CD14-positive monocyte (primary cell): ENCODE measurements around the gene LTBP3. TPM values are rescaled to one million over a fixed set of nuclear protein-coding genes. Genes with fewer than 3 reads are reported as not detected.

Source experiments
- DNase-seq, 3 donors: peaks; one replicate each; pipeline ENCODE4 v3.0.0-alpha.2; 2011 to 2022
- H2AFZ ChIP-seq: 2 replicates; pipeline ENCODE4 v1.6.0; 2012; ENCODE audit warnings: mild to moderate bottlenecking, low read depth, low read length, inconsistent platforms; ENCODE audit not compliant: insufficient read depth, poor library complexity, severe bottlenecking
- H3K27ac ChIP-seq, 2 donors: 1 replicate in 1 of 2; 2 replicates in 1 of 2; pipeline ENCODE4 v1.5.1; 2012 to 2013; ENCODE audit warnings: low read length in 2 of 2, control low read depth in 1 of 2, inconsistent platforms in 1 of 2, low read depth in 1 of 2, mild to moderate bottlenecking in 1 of 2
- H3K27me3 ChIP-seq, 2 donors: one replicate each; pipeline versions ENCODE4 v1.6.0 to v1.6.1; 2011 to 2013; ENCODE audit warnings: low read length in 2 of 2; ENCODE audit not compliant: control insufficient read depth in 2 of 2, insufficient read depth in 2 of 2
- H3K36me3 ChIP-seq, 2 donors: replicated peaks in 1 of 2; 1 replicate in 1 of 2; 2 replicates in 1 of 2; pipeline versions ENCODE4 v1.5.1 to v1.6.1; 2012 to 2013; ENCODE audit warnings: low read length in 2 of 2, control low read depth in 1 of 2, inconsistent platforms in 1 of 2, mild to moderate bottlenecking in 1 of 2; ENCODE audit not compliant: insufficient read depth in 2 of 2, control insufficient read depth in 1 of 2
- H3K4me1 ChIP-seq, 2 donors: 1 replicate in 1 of 2; 2 replicates in 1 of 2; pipeline versions ENCODE4 v1.5.1 to v1.6.1; 2012 to 2013; ENCODE audit warnings: low read length in 2 of 2, control low read depth in 1 of 2, inconsistent platforms in 1 of 2, mild to moderate bottlenecking in 1 of 2, moderate library complexity in 1 of 2; ENCODE audit not compliant: insufficient read depth in 2 of 2, control insufficient read depth in 1 of 2
- H3K4me2 ChIP-seq: replicated peaks from 2 replicates; pipeline ENCODE3; 2012; ENCODE audit warnings: low read length, moderate library complexity, mild to moderate bottlenecking; ENCODE audit not compliant: poor library complexity, severe bottlenecking; ENCODE audit errors: extremely low read depth
- H3K4me3 ChIP-seq, 3 experiments: fragments of 200-600 bp in 1 of 3; sonication (generic) in 1 of 3; replicated peaks in 1 of 3; 1 replicate in 2 of 3; 2 replicates in 1 of 3; pipeline ENCODE4 v1.5.1; 2011 to 2013; ENCODE audit warnings: low read length in 3 of 3, mild to moderate bottlenecking in 3 of 3, control low read depth in 2 of 3, low read depth in 2 of 3, inconsistent platforms in 1 of 3, moderate library complexity in 1 of 3
- H3K79me2 ChIP-seq: 2 replicates; pipeline ENCODE4 v1.6.0; 2012; ENCODE audit warnings: mild to moderate bottlenecking, control low read depth, inconsistent platforms, low read length, moderate library complexity; ENCODE audit not compliant: insufficient read depth
- H3K9ac ChIP-seq: 2 replicates; pipeline ENCODE4 v1.6.0; 2017; ENCODE audit warnings: low read length, mild to moderate bottlenecking; ENCODE audit not compliant: insufficient read depth, poor library complexity, severe bottlenecking
- H3K9me3 ChIP-seq, 2 donors: replicated peaks in 1 of 2; 1 replicate in 1 of 2; 2 replicates in 1 of 2; pipeline versions ENCODE4 v1.5.1 to v1.6.1; 2012 to 2013; ENCODE audit warnings: low read length in 2 of 2, control low read depth in 1 of 2; ENCODE audit not compliant: control insufficient read depth in 1 of 2, insufficient read depth in 1 of 2
- H4K20me1 ChIP-seq: 2 replicates; pipeline ENCODE4 v1.6.0; 2012; ENCODE audit warnings: mild to moderate bottlenecking, low read length, control low read depth, moderate library complexity; ENCODE audit not compliant: insufficient read depth
- H3K27ac Mint-ChIP-seq, 7 donors: one replicate each; pipeline ENCODE4 v1.8.0; 2020; ENCODE audit warnings: mild to moderate bottlenecking in 7 of 7, mixed read lengths in 7 of 7, moderate library complexity in 6 of 7, inconsistent platforms in 2 of 7
- H3K27me3 Mint-ChIP-seq, 3 donors: one replicate each; pipeline ENCODE4 v1.8.0; 2021 to 2022; ENCODE audit warnings: low read depth in 3 of 3, mild to moderate bottlenecking in 3 of 3, mixed read lengths in 3 of 3, moderate library complexity in 3 of 3, inconsistent platforms in 1 of 3
- H3K36me3 Mint-ChIP-seq, 2 donors: one replicate each; pipeline ENCODE4 v1.8.0; 2020; ENCODE audit warnings: mixed read lengths in 2 of 2, inconsistent platforms in 1 of 2, mild to moderate bottlenecking in 1 of 2
- H3K4me1 Mint-ChIP-seq: one replicate; pipeline ENCODE4 v1.8.0; 2020; ENCODE audit warnings: mild to moderate bottlenecking, mixed read lengths
- H3K4me3 Mint-ChIP-seq, 2 donors: one replicate each; pipeline ENCODE4 v1.8.0; 2020; ENCODE audit warnings: mild to moderate bottlenecking in 2 of 2, mixed read lengths in 2 of 2, moderate library complexity in 1 of 2
- H3K9me3 Mint-ChIP-seq, 7 donors: one replicate each; pipeline ENCODE4 v1.8.0; 2020 to 2022; ENCODE audit warnings: mixed read lengths in 7 of 7, mild to moderate bottlenecking in 6 of 7, moderate library complexity in 6 of 7, inconsistent platforms in 2 of 7
- WGBS: methylation state at CpG from one replicate; pipeline ENCODE4 v1.1.5; 2013; ENCODE audit warnings: missing lambda C conversion rate; ENCODE audit not compliant: insufficient coverage; 5-methylcytosine and 5-hydroxymethylcytosine counted together
- intact Hi-C, 2 donors: fragments of 100-400 bp; cut with micrococcal nuclease; formaldehyde crosslinking; loops; one replicate each; pipeline versions ENCODE4 v1.15.0 to v1.15.1; 2023
- polyA plus RNA-seq, 3 donors: library from polyadenylated mRNA; depleted of rRNA in 1 of 3; unstranded in 2 of 3; stranded (reverse) in 1 of 3; fragments of 300-500 nt in 2 of 3; fragments of >200 nt in 1 of 3; fragmentation: Illumina TruSeq in 2 of 3; gene quantifications; 1 replicate in 2 of 3; 2 replicates in 1 of 3; pipeline ENCODE4 v1.2.3, GENCODE V29; 2012 to 2021
- TF ChIP-seq, protein P1 (sequence below): fragments of 200-600 bp; IDR thresholded peaks from one replicate; pipeline ENCODE4 v1.8.0; 2022; ENCODE audit warnings: antibody characterized with exemption, mild to moderate bottlenecking

The LTBP3 gene
- polyA plus RNA-seq, 3 donors: 3.4 to 19.4 (median 4.6) TPM

DNA sequence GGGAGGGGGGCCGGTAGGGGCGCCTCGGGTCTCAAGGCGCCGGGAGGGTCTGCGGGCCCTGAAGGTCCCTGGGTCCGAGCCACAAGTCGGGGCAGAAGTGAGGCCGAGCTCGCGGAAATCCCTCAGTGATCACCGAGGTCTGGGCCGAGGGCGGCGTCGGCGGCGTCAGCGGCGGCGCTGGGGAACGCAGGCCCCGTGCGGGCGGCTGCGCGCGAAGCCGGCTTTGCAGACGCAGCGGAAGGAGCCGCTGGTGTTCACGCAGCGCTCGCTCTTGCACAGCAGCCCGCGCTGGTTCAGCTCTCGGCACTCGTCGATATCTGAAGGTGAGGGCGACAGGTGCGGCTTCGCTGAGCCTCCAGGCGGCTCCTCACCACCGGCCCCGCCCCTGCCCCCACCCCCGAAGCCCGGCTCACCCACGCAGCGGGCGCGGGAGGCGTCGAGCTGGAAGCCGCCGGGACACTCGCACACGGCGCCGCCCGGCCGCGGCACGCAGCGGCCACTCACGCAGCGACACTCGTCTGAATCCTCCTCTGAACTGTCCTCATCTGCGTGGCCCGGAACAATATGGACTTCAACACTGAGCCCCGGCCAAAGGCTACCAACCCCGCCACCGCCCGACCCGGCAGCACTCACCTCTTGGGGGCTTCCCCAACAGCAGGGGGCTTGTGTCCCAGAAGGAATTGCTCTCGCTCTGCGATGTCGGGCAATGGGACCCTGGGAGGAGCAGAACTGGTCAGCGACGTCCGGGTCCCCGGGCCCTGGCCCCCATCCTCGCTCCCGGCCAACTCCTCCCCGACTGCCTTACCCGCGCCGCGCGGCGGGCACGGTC, 19.0 kb downstream of the LTBP3 start:
- H3K27me3 ChIP-seq: no peaks in the 10 kb centered on the region
- peaks cover 32 to 46% of the 10 kb centered on the region in 2 donors for H3K36me3 Mint-ChIP-seq
- no peak for DNase-seq
- no peak overlapping the region for H3K27ac Mint-ChIP-seq
- no peak overlapping the region for H2AFZ ChIP-seq
- TF ChIP-seq, protein P1, sequence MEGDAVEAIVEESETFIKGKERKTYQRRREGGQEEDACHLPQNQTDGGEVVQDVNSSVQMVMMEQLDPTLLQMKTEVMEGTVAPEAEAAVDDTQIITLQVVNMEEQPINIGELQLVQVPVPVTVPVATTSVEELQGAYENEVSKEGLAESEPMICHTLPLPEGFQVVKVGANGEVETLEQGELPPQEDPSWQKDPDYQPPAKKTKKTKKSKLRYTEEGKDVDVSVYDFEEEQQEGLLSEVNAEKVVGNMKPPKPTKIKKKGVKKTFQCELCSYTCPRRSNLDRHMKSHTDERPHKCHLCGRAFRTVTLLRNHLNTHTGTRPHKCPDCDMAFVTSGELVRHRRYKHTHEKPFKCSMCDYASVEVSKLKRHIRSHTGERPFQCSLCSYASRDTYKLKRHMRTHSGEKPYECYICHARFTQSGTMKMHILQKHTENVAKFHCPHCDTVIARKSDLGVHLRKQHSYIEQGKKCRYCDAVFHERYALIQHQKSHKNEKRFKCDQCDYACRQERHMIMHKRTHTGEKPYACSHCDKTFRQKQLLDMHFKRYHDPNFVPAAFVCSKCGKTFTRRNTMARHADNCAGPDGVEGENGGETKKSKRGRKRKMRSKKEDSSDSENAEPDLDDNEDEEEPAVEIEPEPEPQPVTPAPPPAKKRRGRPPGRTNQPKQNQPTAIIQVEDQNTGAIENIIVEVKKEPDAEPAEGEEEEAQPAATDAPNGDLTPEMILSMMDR: no peak
- no peaks in the 10 kb centered on the region for H3K9me3 Mint-ChIP-seq
- peaks cover 11 to 27% of the 10 kb centered on the region in 2 donors for H3K4me1 ChIP-seq
- no peak overlapping the region for H3K9ac ChIP-seq
- peaks cover 12% of the 10 kb centered on the region for H3K4me1 Mint-ChIP-seq
- H3K9me3 ChIP-seq: no peaks in the 10 kb centered on the region
- peaks cover 1 to 3% (median 2%) of the 10 kb centered on the region in 3 donors for H3K27me3 Mint-ChIP-seq
- no peaks in the 10 kb centered on the region for H3K79me2 ChIP-seq
- no peak overlapping the region for H3K27ac ChIP-seq
- intact Hi-C loops: loop anchor here in 1 of 2 donors (10.0 kb wide), 1 partner anchor 274 kb away; the partner anchor contains the start of gene POLA2
- H4K20me1 ChIP-seq: peaks cover 13% of the 10 kb centered on the region
- H3K4me2 ChIP-seq: peak overlapping the region; percentile 99
- H3K4me3 ChIP-seq: peak overlapping the region in 1 of 3 experiments; percentile 90
- 94% methylated on average over 80 of the region's 92 CpGs for WGBS
- H3K36me3 ChIP-seq: peaks cover 41 to 44% of the 10 kb centered on the region in 2 donors
- peak overlapping the region in 1 of 2 donors; percentile 21 for H3K4me3 Mint-ChIP-seq

DNA sequence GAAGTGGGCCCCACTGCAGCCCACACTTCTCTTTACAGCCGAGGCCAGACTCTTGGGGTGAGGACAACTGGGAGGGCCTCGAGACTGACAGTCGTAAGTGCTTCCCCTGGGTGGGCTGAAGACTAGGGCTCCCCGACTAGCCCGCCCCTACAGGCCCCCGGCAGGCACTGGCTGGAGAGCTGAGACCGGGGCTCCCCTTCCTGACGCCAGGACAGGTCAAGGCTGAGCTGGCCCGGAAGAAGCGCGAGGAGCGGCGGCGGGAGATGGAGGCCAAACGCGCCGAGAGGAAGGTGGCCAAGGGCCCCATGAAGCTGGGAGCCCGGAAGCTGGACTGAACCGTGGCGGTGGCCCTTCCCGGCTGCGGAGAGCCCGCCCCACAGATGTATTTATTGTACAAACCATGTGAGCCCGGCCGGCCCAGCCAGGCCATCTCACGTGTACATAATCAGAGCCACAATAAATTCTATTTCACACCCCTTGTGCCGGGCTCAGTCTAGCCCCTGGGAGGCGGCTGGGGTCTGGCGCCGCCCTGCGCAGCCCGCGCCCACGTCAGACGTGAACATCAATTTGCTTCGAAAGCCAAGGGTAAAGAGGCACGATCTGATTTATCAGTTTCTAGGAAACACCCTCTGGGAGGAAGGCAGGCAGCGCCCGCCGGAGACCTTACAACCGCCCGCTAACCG, 19.8 kb downstream of the LTBP3 start:
- Histone ChIP-seq H3K27me3 (no peaks in the 10 kb centered on the region), H3K4me1 (peaks cover 11 to 27% of the 10 kb centered on the region in 2 donors), H3K9me3 (no peaks in the 10 kb centered on the region), H4K20me1 (peaks cover 13% of the 10 kb centered on the region), H3K4me3 (no peak overlapping the region), H2AFZ (no peak overlapping the region), H3K36me3 (peaks cover 42 to 47% of the 10 kb centered on the region in 2 donors), H3K27ac (no peak overlapping the region), H3K4me2 (no peak overlapping the region), H3K9ac (no peak overlapping the region), H3K79me2 (no peaks in the 10 kb centered on the region)
- peaks cover 33 to 50% of the 10 kb centered on the region in 2 donors for H3K36me3 Mint-ChIP-seq
- H3K4me3 Mint-ChIP-seq: no peak overlapping the region
- H3K27me3 Mint-ChIP-seq: peaks cover 1 to 2% (median 2%) of the 10 kb centered on the region in 3 donors
- H3K4me1 Mint-ChIP-seq: peaks cover 12% of the 10 kb centered on the region
- WGBS: 95% methylated on average over 41 of the region's 43 CpGs
- DNase-seq: no peak
- no peak overlapping the region for H3K27ac Mint-ChIP-seq
- H3K9me3 Mint-ChIP-seq: no peaks in the 10 kb centered on the region
- intact Hi-C loops: loop anchor here in 1 of 2 donors (10.0 kb wide), 1 partner anchor 274 kb away; the partner anchor contains the start of gene POLA2
- TF ChIP-seq, protein P1: no peak
